HCT116 (cell line): ENCODE data around the gene FAM162A. TPM values are rescaled to one million over a fixed set of nuclear protein-coding genes. Genes with fewer than 3 reads are reported as not detected.

Experiments used
- ATAC-seq: fragments of 200-7000 bp; cut with Tn5 transposase; 2 replicates; pipeline ENCODE4 v1.9.1; 2020; ENCODE audit warnings: mild to moderate bottlenecking, moderate library complexity
- BruUV-seq: library from RNA; stranded (reverse); fragments of 400-500 nt; replicated peaks from 2 replicates; lab custom pipeline; 2021; lab: Mats Ljungman, UMichigan
- CTCF ChIA-PET: fragments of 300-600 bp; sonication (Branson Sonifier 250); formaldehyde crosslinking; loops from one replicate; lab custom pipeline; 2021; ENCODE audit warnings: antibody characterized with exemption; lab: Charles Lee
- POLR2A ChIA-PET: fragments of 300-600, 350-600 bp; sonication (Branson Sonifier 250); formaldehyde crosslinking; loops from one replicate; lab custom pipeline; 2021; ENCODE audit warnings: antibody characterized with exemption; lab: Charles Lee
- RAD21 ChIA-PET, 2 experiments: fragments of 300-600 bp; sonication (Branson Sonifier 250); formaldehyde crosslinking; loops; one replicate each; lab custom pipeline; 2023; ENCODE audit warnings: low total read pairs in 2 of 2; ENCODE audit not compliant: uncharacterized antibody in 2 of 2, unreplicated experiment in 2 of 2, low non-redundant PET in 1 of 2; lab: Charles Lee
- DNase-seq: peaks from one replicate; pipeline ENCODE4 v3.0.0-alpha.2; 2010; ENCODE audit warnings: low read depth, low spot score
- H2AFZ ChIP-seq: fragments of 200-600 bp; shearing (Covaris generic), sonication (generic); 2 replicates; pipeline ENCODE4 v1.6.1; 2017; ENCODE audit warnings: low read depth, mixed run types, mixed read lengths, antibody characterized with exemption, low read length; ENCODE audit not compliant: poor library complexity, severe bottlenecking
- H3K27ac ChIP-seq: 2 replicates; pipeline ENCODE4 v1.5.1; 2012; ENCODE audit warnings: low read depth, low read length
- H3K27me3 ChIP-seq: fragments of 200-600 bp; sonication (generic); 2 replicates; pipeline ENCODE4 v1.6.1; 2016; ENCODE audit warnings: mixed run types, low read length, mixed read lengths; ENCODE audit not compliant: insufficient read depth
- H3K36me3 ChIP-seq, 2 experiments: fragments of 200-500 bp in 1 of 2; fragments of 200-600 bp in 1 of 2; sonication (Bioruptor generic) in 1 of 2; sonication (generic) in 1 of 2; 2 replicates each; pipeline versions ENCODE4 v1.5.1 to v1.6.1; 2014 to 2016; ENCODE audit warnings: low read length in 2 of 2, inconsistent platforms in 1 of 2, mixed read lengths in 1 of 2, mixed run types in 1 of 2; ENCODE audit not compliant: insufficient read depth in 2 of 2, control insufficient read depth in 1 of 2
- H3K4me1 ChIP-seq, 2 experiments: fragments of 200-600 bp in 1 of 2; sonication (generic) in 1 of 2; 2 replicates each; pipeline versions ENCODE4 v1.5.1 to v1.6.1; 2012 to 2017; ENCODE audit warnings: low read length in 2 of 2, inconsistent platforms in 1 of 2, mild to moderate bottlenecking in 1 of 2, mixed read lengths in 1 of 2, mixed run types in 1 of 2, moderate library complexity in 1 of 2; ENCODE audit not compliant: insufficient read depth in 2 of 2, control insufficient read depth in 1 of 2
- H3K4me2 ChIP-seq: fragments of 200-600 bp; sonication (generic); 2 replicates; pipeline ENCODE4 v1.6.1; 2017; ENCODE audit warnings: mixed run types, low read length, mixed read lengths
- H3K4me3 ChIP-seq, 2 experiments: fragments of 200-600 bp in 1 of 2; sonication (generic) in 1 of 2; replicated peaks in 1 of 2; 2 replicates each; pipeline ENCODE4 v1.5.1; 2011 to 2016; ENCODE audit warnings: low read length in 2 of 2, control low read depth in 1 of 2, low read depth in 1 of 2, mild to moderate bottlenecking in 1 of 2, mixed read lengths in 1 of 2, mixed run types in 1 of 2
- H3K79me2 ChIP-seq: fragments of 200-600 bp; sonication (generic); 2 replicates; pipeline ENCODE4 v1.6.1; 2017; ENCODE audit warnings: mild to moderate bottlenecking, mixed run types, low read length, moderate library complexity, mixed read lengths; ENCODE audit not compliant: insufficient read depth
- H3K9ac ChIP-seq: fragments of 200-600 bp; sonication (generic); 2 replicates; pipeline ENCODE4 v1.6.1; 2016; ENCODE audit warnings: low read length, mixed read lengths
- H3K9me2 ChIP-seq: fragments of 200-600 bp; sonication (generic), shearing (Covaris generic); 2 replicates; pipeline ENCODE4 v1.6.1; 2017; ENCODE audit warnings: mixed run types, mild to moderate bottlenecking, moderate library complexity; ENCODE audit not compliant: insufficient read depth
- H3K9me3 ChIP-seq, 2 experiments: fragments of 200-500 bp in 1 of 2; fragments of 200-600 bp in 1 of 2; sonication (Bioruptor generic) in 1 of 2; sonication (generic) in 1 of 2; 2 replicates each; pipeline ENCODE4 v1.6.1; 2014 to 2017; ENCODE audit warnings: low read length in 2 of 2, mixed read lengths in 2 of 2, inconsistent platforms in 1 of 2, low read depth in 1 of 2, mild to moderate bottlenecking in 1 of 2, mixed run types in 1 of 2, moderate library complexity in 1 of 2; ENCODE audit not compliant: control insufficient read depth in 1 of 2, insufficient read depth in 1 of 2
- H4K20me1 ChIP-seq: fragments of 200-600 bp; sonication (generic), shearing (Covaris generic); 2 replicates; pipeline ENCODE4 v1.6.1; 2017; ENCODE audit warnings: mixed run types, mild to moderate bottlenecking, moderate library complexity; ENCODE audit not compliant: insufficient read depth
- EZH2 ChIP-seq: fragments of 200-600 bp; sonication (generic); IDR thresholded peaks from 2 replicates; pipeline ENCODE4 v1.6.1; 2017; ENCODE audit warnings: antibody characterized with exemption, mixed run types
- SIN3A ChIP-seq: IDR thresholded peaks from 2 replicates; pipeline ENCODE4 v1.6.1; 2012; ENCODE audit warnings: low read depth
- SRF ChIP-seq: IDR thresholded peaks from 2 replicates; pipeline ENCODE4 v1.6.1; 2012; ENCODE audit warnings: low read depth
- intact Hi-C: fragments of 100-400 bp; cut with micrococcal nuclease; formaldehyde crosslinking; loops from 2 replicates; pipeline ENCODE4 v1.10.0; 2022
- total RNA-seq: library from RNA; stranded (reverse); gene quantifications from one replicate; pipeline ENCODE4 v1.2.1, GENCODE V29; 2021; ENCODE audit not compliant: unreplicated experiment

FAM162A gene
- total RNA-seq, 1 experiment from 2014 or later, result 74.1 TPM

GRCh38 chr3:122351612-122352011, 32.4 kb upstream of the FAM162A start:
- BruUV-seq, result no TSS peak
- H3K4me3 ChIP-seq, result no peak overlapping the region
- TF ChIP-seq SIN3A, result no peak
- TF ChIP-seq SRF, result no peak

DNA sequence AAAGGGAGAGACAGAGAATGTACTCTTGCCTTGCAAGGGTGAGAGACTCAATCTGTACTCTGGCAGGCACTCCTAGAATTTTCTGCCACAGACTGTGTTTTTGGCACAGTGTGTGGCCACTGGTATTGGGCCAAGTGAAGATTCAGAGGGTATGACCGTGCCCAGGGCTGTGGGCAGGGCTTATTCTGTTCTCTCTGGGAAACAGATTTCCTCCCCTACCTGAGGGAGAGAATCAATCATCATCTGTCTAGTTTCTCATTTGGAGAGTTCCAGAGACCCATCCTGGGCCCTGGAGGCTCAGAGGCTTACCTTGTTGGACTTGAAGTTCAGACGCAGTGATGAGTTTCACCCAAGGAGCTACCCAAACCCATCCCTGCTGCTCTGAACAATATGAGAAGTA, 30.8 kb upstream of the FAM162A start:
- Histone ChIP-seq H2AFZ (no peak overlapping the region), H3K9me2 (no peaks in the 10 kb centered on the region), H3K27me3 (no peaks in the 10 kb centered on the region), H3K27ac (no peak overlapping the region)
- POLR2A ChIA-PET, result no interaction called here
- BruUV-seq, result no TSS peak
- RAD21 ChIA-PET, result no interaction called here
- no peak for DNase-seq
- CTCF ChIA-PET, result interaction anchor here (0.5 to 1.0 kb wide), 2 partner anchors 9 to 247 kb away, joined by 3 read pairs; no protein-coding TSS in a partner anchor
- TF ChIP-seq EZH2, result no peak
- TF ChIP-seq, all 23 proteins: peak for 0
- ATAC-seq, result no peak
- Histone ChIP-seq H3K9ac (no peak overlapping the region), H3K9me3 (no peaks in the 10 kb centered on the region), H4K20me1 (no peaks in the 10 kb centered on the region), H3K4me1 (no peaks in the 10 kb centered on the region; a peak in 2 of 4 replicates), H3K4me3 (no peak overlapping the region), H3K79me2 (no peaks in the 10 kb centered on the region), H3K36me3 (no peaks in the 10 kb centered on the region), H3K4me2 (no peak overlapping the region)
- intact Hi-C loops, result no loop called here

More at GRCh38 chr3:122351612-122352011, 32.4 kb upstream of the FAM162A start:
- ATAC-seq (no peak), DNase-seq (no peak)
- ChIA-PET RAD21 (no interaction called here), POLR2A (no interaction called here), CTCF (interaction anchor here (0.7 kb wide), 1 partner anchor 7 kb away, joined by 3 read pairs; no protein-coding TSS in a partner anchor)
- Histone ChIP-seq H3K36me3 (no peaks in the 10 kb centered on the region), H3K9me3 (no peaks in the 10 kb centered on the region), H3K79me2 (no peaks in the 10 kb centered on the region), H2AFZ (no peak overlapping the region), H3K9me2 (no peaks in the 10 kb centered on the region), H3K27me3 (no peaks in the 10 kb centered on the region), H3K4me1 (no peaks in the 10 kb centered on the region; a peak in 2 of 4 replicates), H3K27ac (no peak overlapping the region), H4K20me1 (no peaks in the 10 kb centered on the region), H3K9ac (no peak overlapping the region), H3K4me2 (no peak overlapping the region)
- intact Hi-C loops, result no loop called here
